ENCODE measurements around the gene UTP25. TPM values are rescaled to one million over a fixed set of nuclear protein-coding genes. Genes with fewer than 3 reads are reported as not detected.

The UTP25 gene
- total RNA-seq, 1 experiment from 2014 or later: 9.5 TPM

- no peaks in the 10 kb centered on the region for H3K9me3 ChIP-seq
- H3K36me3 ChIP-seq (ENCODE audit: control insufficient read depth, insufficient read depth, low read length): no peaks in the 10 kb centered on the region
- peaks cover 5% of the 10 kb centered on the region; the same call in 1 of the 2 replicates for H3K4me1 ChIP-seq
- peak within 1 kb of the TSS; percentile 97 for H3K27ac Mint-ChIP-seq (ENCODE audit: unreplicated experiment)
- no peaks in the 10 kb centered on the region for H3K9me3 Mint-ChIP-seq (ENCODE audit: unreplicated experiment)
- ChIA-PET CTCF (interaction anchor here (0.6 to 2.1 kb wide), 9 partner anchors 8 to 265 kb away, joined by 3 to 16 read pairs (median 4); partner anchors contain the start of gene UTP25), POLR2A (interaction anchor here (0.6 to 2.1 kb wide), 12 partner anchors 10 to 554 kb away, joined by 3 to 21 read pairs (median 6); partner anchors contain the start of genes C1orf74 and UTP25)
- peak within 1 kb of the TSS; percentile 72 for H3K4me3 ChIP-seq (ENCODE audit: low read depth, low read length)
- H3K27me3 Mint-ChIP-seq (ENCODE audit: insufficient read depth, unreplicated experiment): no peaks in the 10 kb centered on the region
- TF ChIP-seq CTCF (IDR thresholded peaks at IDR 0.05; ENCODE audit: insufficient read depth in 1 of 2, low read depth in 1 of 2, low read length in 1 of 2, severe bottlenecking in 1 of 2, unreplicated experiment in 1 of 2): no peak
- peaks cover 22% of the 10 kb centered on the region for H3K4me1 Mint-ChIP-seq (ENCODE audit: low read depth, unreplicated experiment)
- DNase-seq: peak; percentile 96 to 97
- TSS peak; percentile 96 for BruUV-seq (replicated peaks)
- no peaks in the 10 kb centered on the region for H3K36me3 Mint-ChIP-seq (ENCODE audit: insufficient read depth, unreplicated experiment)
- H3K4me3 Mint-ChIP-seq (ENCODE audit: unreplicated experiment): peak within 1 kb of the TSS; percentile 97
- H3K27me3 ChIP-seq (replicated peaks; ENCODE audit: control insufficient read depth, insufficient read depth, low read length): no peaks in the 10 kb centered on the region
- intact Hi-C loops (cut with micrococcal nuclease; ENCODE audit: unreplicated experiment): loop anchor here (1.0 kb wide), 3 partner anchors 17 to 22 kb away; partner anchors contain the start of genes C1orf74 and UTP25
Measured at GRCh38 chr1:209805875-209806760, 21.7 kb upstream of the UTP25 start, which contains the start of gene IRF6. TSS of gene IRF6 (minus strand) at chr1:209806142. CDS start at chr1:209801413, 4,729 bp downstream.

GRCh38 chr1:209807509-209807908 lies 20.3 kb upstream of the UTP25 start:
- Mint-ChIP-seq H3K27me3 (ENCODE audit: insufficient read depth, unreplicated experiment) (no peaks in the 10 kb centered on the region), H3K36me3 (ENCODE audit: insufficient read depth, unreplicated experiment) (no peaks in the 10 kb centered on the region), H3K9me3 (ENCODE audit: unreplicated experiment) (no peaks in the 10 kb centered on the region), H3K4me3 (ENCODE audit: unreplicated experiment) (no peak overlapping the region), H3K4me1 (ENCODE audit: low read depth, unreplicated experiment) (peaks cover 23% of the 10 kb centered on the region), H3K27ac (ENCODE audit: unreplicated experiment) (no peak overlapping the region)
- H3K4me1 ChIP-seq: peaks cover 5% of the 10 kb centered on the region; the same call in 1 of the 2 replicates
- no peaks in the 10 kb centered on the region for H3K36me3 ChIP-seq (ENCODE audit: control insufficient read depth, insufficient read depth, low read length)
- CTCF ChIA-PET: interaction anchor here (0.6 to 0.7 kb wide), 2 partner anchors 33 to 184 kb away, joined by 3 read pairs; no protein-coding TSS in a partner anchor
- H3K27me3 ChIP-seq (replicated peaks; ENCODE audit: control insufficient read depth, insufficient read depth, low read length): no peaks in the 10 kb centered on the region
- intact Hi-C loops (cut with micrococcal nuclease; ENCODE audit: unreplicated experiment): no loop called here
- no peaks in the 10 kb centered on the region for H3K9me3 ChIP-seq
- BruUV-seq (replicated peaks): no TSS peak
- POLR2A ChIA-PET: interaction anchor here (0.6 kb wide), 1 partner anchor 14 kb away, joined by 5 read pairs; no protein-coding TSS in a partner anchor
- TF ChIP-seq CTCF (IDR thresholded peaks at IDR 0.05; ENCODE audit: insufficient read depth in 1 of 2, low read depth in 1 of 2, low read length in 1 of 2, severe bottlenecking in 1 of 2, unreplicated experiment in 1 of 2): no peak
- no peak overlapping the region for H3K4me3 ChIP-seq (ENCODE audit: low read depth, low read length)
- DNase-seq: no peak

- POLR2A ChIA-PET: no interaction called here
- intact Hi-C loops (cut with micrococcal nuclease; ENCODE audit: unreplicated experiment): no loop called here
- Histone ChIP-seq H3K4me3 (ENCODE audit: low read depth, low read length) (no peak overlapping the region), H3K27me3 (replicated peaks; ENCODE audit: control insufficient read depth, insufficient read depth, low read length) (no peaks in the 10 kb centered on the region), H3K4me1 (peaks cover 5% of the 10 kb centered on the region; the same call in 1 of the 2 replicates), H3K9me3 (no peaks in the 10 kb centered on the region), H3K36me3 (ENCODE audit: control insufficient read depth, insufficient read depth, low read length) (no peaks in the 10 kb centered on the region)
- DNase-seq: peak; percentile 30 to 60
- TF ChIP-seq CTCF (IDR thresholded peaks at IDR 0.05; ENCODE audit: insufficient read depth in 1 of 2, low read depth in 1 of 2, low read length in 1 of 2, severe bottlenecking in 1 of 2, unreplicated experiment in 1 of 2): no peak
- Mint-ChIP-seq H3K9me3 (ENCODE audit: unreplicated experiment) (no peaks in the 10 kb centered on the region), H3K27ac (ENCODE audit: unreplicated experiment) (no peak overlapping the region), H3K4me3 (ENCODE audit: unreplicated experiment) (no peak overlapping the region), H3K4me1 (ENCODE audit: low read depth, unreplicated experiment) (peaks cover 23% of the 10 kb centered on the region), H3K36me3 (ENCODE audit: insufficient read depth, unreplicated experiment) (no peaks in the 10 kb centered on the region), H3K27me3 (ENCODE audit: insufficient read depth, unreplicated experiment) (no peaks in the 10 kb centered on the region)
- BruUV-seq (replicated peaks): no TSS peak
- CTCF ChIA-PET: interaction anchor here (0.6 to 0.7 kb wide), 2 partner anchors 19 to 184 kb away, joined by 3 read pairs; no protein-coding TSS in a partner anchor
Measured at GRCh38 chr1:209808059-209808581, 19.7 kb upstream of the UTP25 start.
